GM18861 (cell line): ENCODE data around the gene DBN1.

Source experiments
- ATAC-seq: cut with Tn5 transposase; IDR thresholded peaks from one replicate; pipeline ENCODE4 v1.9.1; 2021; ENCODE audit not compliant: unreplicated experiment

Gene DBN1

GRCh38 chr5:177475563-177476427, 2.4 kb upstream of the DBN1 start:
- no peak for ATAC-seq

- no peak for ATAC-seq
Observed at GRCh38 chr5:177474846-177475562, 1.6 kb upstream of the DBN1 start.

GRCh38 chr5:177474002-177474476, 605 bp upstream of the DBN1 start:
- no peak for ATAC-seq

- ATAC-seq = no peak
Observed at GRCh38 chr5:177472460-177473442, 683 bp downstream of the DBN1 start.

GRCh38 chr5:177471610-177472356, 1.7 kb downstream of the DBN1 start:
- ATAC-seq = no peak

GRCh38 chr5:177470759-177471536, 2.5 kb downstream of the DBN1 start:
- no peak for ATAC-seq

- no peak for ATAC-seq
Observed at GRCh38 chr5:177469750-177470525, 3.5 kb downstream of the DBN1 start.

- no peak for ATAC-seq
Observed at GRCh38 chr5:177468685-177469628, 4.5 kb downstream of the DBN1 start.

GRCh38 chr5:177468329-177468684, 5.1 kb downstream of the DBN1 start:
- no peak for ATAC-seq

- no peak for ATAC-seq
Observed at GRCh38 chr5:177467436-177467835, 6.0 kb downstream of the DBN1 start.

- no peak for ATAC-seq
Observed at GRCh38 chr5:177466861-177467260, 6.6 kb downstream of the DBN1 start.

- ATAC-seq = no peak
Observed at GRCh38 chr5:177465044-177465443, 8.4 kb downstream of the DBN1 start.

GRCh38 chr5:177462021-177462670, 11.3 kb downstream of the DBN1 start:
- no peak for ATAC-seq

- no peak for ATAC-seq
Observed at GRCh38 chr5:177459819-177460628, 13.4 kb downstream of the DBN1 start.

- ATAC-seq = no peak
Observed at GRCh38 chr5:177459357-177459756, 14.1 kb downstream of the DBN1 start.

- no peak for ATAC-seq
Observed at GRCh38 chr5:177458912-177459350, 14.5 kb downstream of the DBN1 start.
